Endothelial cell (in vitro differentiated cells): ENCODE data around the gene KRT6C. TPM values are rescaled to one million over a fixed set of nuclear protein-coding genes. Genes with fewer than 3 reads are reported as not detected.

Source experiments
- DNase-seq: peaks from one replicate; pipeline ENCODE4 v3.0.0; 2021; ENCODE audit warnings: low spot score
- H3K27ac Mint-ChIP-seq: one replicate; pipeline ENCODE4 v1.8.0; 2021; ENCODE audit warnings: mixed read lengths, inconsistent platforms; ENCODE audit not compliant: unreplicated experiment
- H3K27me3 Mint-ChIP-seq: one replicate; pipeline ENCODE4 v1.8.0; 2021; ENCODE audit warnings: mild to moderate bottlenecking, moderate library complexity, mixed read lengths, inconsistent platforms; ENCODE audit not compliant: unreplicated experiment
- H3K36me3 Mint-ChIP-seq: one replicate; pipeline ENCODE4 v1.8.0; 2021; ENCODE audit warnings: mild to moderate bottlenecking, low read depth, mixed read lengths, inconsistent platforms; ENCODE audit not compliant: unreplicated experiment
- H3K4me1 Mint-ChIP-seq: one replicate; pipeline ENCODE4 v1.8.0; 2021; ENCODE audit warnings: mild to moderate bottlenecking, mixed read lengths, inconsistent platforms; ENCODE audit not compliant: unreplicated experiment
- H3K4me3 Mint-ChIP-seq: one replicate; pipeline ENCODE4 v1.8.0; 2021; ENCODE audit warnings: mild to moderate bottlenecking, mixed read lengths, inconsistent platforms; ENCODE audit not compliant: unreplicated experiment
- H3K9me3 Mint-ChIP-seq: one replicate; pipeline ENCODE4 v1.8.0; 2021; ENCODE audit warnings: mixed read lengths, inconsistent platforms; ENCODE audit not compliant: unreplicated experiment
- CTCF ChIP-seq: fragments of 200-600 bp; sonication (generic); IDR thresholded peaks from one replicate; pipeline ENCODE4 v1.5.0; 2021; ENCODE audit warnings: antibody characterized with exemption; ENCODE audit not compliant: unreplicated experiment
- total RNA-seq: library from RNA; stranded (reverse); fragmentation: NEBNext Ultra II Directional; extraction: Animal tissue kit (Norgen Biotek cat#: 25700); gene quantifications from one replicate; pipeline ENCODE4 v1.2.1, GENCODE V29; 2021; ENCODE audit not compliant: unreplicated experiment

The KRT6C gene
- total RNA-seq, 1 donor from 2014 or later = not detected

DNA sequence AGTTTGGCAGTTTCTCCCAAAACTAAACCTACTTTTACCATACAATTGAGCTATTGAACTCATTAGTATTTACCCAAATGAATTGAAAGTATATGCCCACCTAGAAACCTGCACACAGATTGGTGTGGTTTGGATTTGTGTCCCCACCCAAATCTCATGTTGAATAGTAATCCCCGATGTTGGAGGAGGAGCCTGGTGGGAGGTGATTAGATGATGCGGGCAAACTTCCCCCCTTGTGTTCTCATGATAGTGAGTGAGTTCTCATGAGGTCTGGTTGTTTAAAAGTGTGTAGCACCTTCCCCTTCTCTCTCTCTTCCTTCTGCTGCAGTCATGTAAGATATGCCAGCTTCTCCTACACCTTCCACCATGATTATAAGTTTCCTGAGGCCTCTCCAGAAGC is 4.0 kb upstream of the KRT6C start:
- peaks cover 4% of the 10 kb centered on the region for H3K27me3 Mint-ChIP-seq
- no peaks in the 10 kb centered on the region for H3K9me3 Mint-ChIP-seq
- peaks cover 3% of the 10 kb centered on the region for H3K36me3 Mint-ChIP-seq

GRCh38 chr12:52474212-52474611 is 607 bp upstream of the KRT6C start:
- Mint-ChIP-seq H3K4me1 (no peaks in the 10 kb centered on the region), H3K36me3 (no peaks in the 10 kb centered on the region), H3K27me3 (peaks cover under 1% of the 10 kb centered on the region), H3K27ac (no peak overlapping the region), H3K4me3 (no peak overlapping the region), H3K9me3 (no peaks in the 10 kb centered on the region)
- TF ChIP-seq CTCF = no peak
- DNase-seq = no peak

More for the DNA sequence above, 4.0 kb upstream of the KRT6C start:
- Mint-ChIP-seq H3K4me3 (no peak overlapping the region), H3K27ac (no peak overlapping the region), H3K4me1 (no peaks in the 10 kb centered on the region)
- TF ChIP-seq CTCF = no peak
- no peak for DNase-seq

DNA sequence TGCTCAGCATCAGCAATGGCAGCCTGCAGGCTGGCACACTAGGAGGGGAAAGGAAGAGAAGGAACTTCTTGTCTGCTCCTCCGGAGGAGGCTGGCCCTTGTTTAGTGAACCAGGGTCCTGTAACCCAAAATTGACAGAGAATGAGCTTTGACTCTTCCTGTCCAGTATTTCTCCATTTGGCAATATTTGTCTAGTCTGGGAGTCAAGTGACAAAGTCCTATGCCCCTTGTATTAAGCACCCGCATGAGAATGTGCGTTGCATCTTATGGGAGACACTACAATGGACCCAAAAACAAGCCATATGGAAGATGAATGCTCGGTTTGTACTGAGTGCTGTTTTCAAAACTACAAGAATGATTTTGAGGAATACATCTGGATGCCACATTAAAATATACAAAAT is 3.8 kb downstream of the KRT6C start:
- Mint-ChIP-seq H3K4me3 (no peak overlapping the region), H3K27ac (no peak overlapping the region), H3K36me3 (no peaks in the 10 kb centered on the region), H3K27me3 (no peaks in the 10 kb centered on the region), H3K9me3 (no peaks in the 10 kb centered on the region), H3K4me1 (no peaks in the 10 kb centered on the region)
- no peak for TF ChIP-seq CTCF
- DNase-seq = no peak

- no peak for TF ChIP-seq CTCF
- Mint-ChIP-seq H3K27me3 (no peaks in the 10 kb centered on the region), H3K4me3 (no peak overlapping the region), H3K9me3 (no peaks in the 10 kb centered on the region), H3K4me1 (no peaks in the 10 kb centered on the region), H3K36me3 (no peaks in the 10 kb centered on the region), H3K27ac (no peak overlapping the region)
- DNase-seq = no peak
Measured at GRCh38 chr12:52464897-52465296, 8.7 kb downstream of the KRT6C start.

DNA sequence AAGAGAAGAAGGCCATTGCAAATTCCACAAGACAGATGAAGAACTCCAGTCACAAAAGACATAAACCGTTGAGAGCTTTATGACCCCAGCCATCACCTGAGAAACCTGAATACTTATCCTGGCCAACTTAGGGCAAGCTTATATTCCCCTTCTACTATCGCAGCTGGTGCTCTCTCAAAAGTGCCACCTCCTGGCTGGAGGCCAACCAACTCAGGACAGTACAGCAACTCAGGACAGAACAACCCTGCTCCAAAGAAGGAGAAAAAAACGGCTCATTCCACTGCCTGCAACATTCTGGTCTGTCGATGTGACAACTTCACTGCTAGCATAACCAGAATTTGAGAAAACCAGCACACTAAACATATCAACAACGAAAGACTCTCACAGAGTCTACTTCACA is 11.9 kb downstream of the KRT6C start:
- Mint-ChIP-seq H3K36me3 (no peaks in the 10 kb centered on the region), H3K4me3 (no peak overlapping the region), H3K27ac (no peak overlapping the region), H3K27me3 (peaks cover 2% of the 10 kb centered on the region), H3K9me3 (no peaks in the 10 kb centered on the region), H3K4me1 (no peaks in the 10 kb centered on the region)
- DNase-seq = no peak
- no peak for TF ChIP-seq CTCF
